Adipose tissue (tissue), 3 donors: ENCODE results near the gene SLC19A1. TPM values are rescaled to one million over a fixed set of nuclear protein-coding genes. Genes with fewer than 3 reads are reported as not detected.
"Not testable (repeated sequence)": the region's sequence is repeated elsewhere in the genome, so short reads cannot be mapped to it uniquely, and the experiment has no call there.

Source experiments
- H3K27ac ChIP-seq: one replicate; pipeline ENCODE4 v1.5.1; 2013; ENCODE audit warnings: low read depth, low read length
- WGBS, 3 donors: extraction: QIAGEN DNeasy Blood & Tissue Kit; methylation state at CpG; one replicate each; pipeline ENCODE4 v1.1.7; 2013; 5-methylcytosine and 5-hydroxymethylcytosine counted together
- polyA plus RNA-seq, 3 donors: library from polyadenylated mRNA; stranded (reverse); fragments of 200-250 nt; gene quantifications; one replicate each; pipeline ENCODE4 v1.2.3, GENCODE V29; 2013
- donor health status: healthy with polysubstance abuse.
- donor health status: Bipolar disorder and iron deficiency.
- donor health status: healthy.

Gene SLC19A1
- polyA plus RNA-seq, 3 donors: 7.0 to 24.2 (median 9.3) TPM

DNA sequence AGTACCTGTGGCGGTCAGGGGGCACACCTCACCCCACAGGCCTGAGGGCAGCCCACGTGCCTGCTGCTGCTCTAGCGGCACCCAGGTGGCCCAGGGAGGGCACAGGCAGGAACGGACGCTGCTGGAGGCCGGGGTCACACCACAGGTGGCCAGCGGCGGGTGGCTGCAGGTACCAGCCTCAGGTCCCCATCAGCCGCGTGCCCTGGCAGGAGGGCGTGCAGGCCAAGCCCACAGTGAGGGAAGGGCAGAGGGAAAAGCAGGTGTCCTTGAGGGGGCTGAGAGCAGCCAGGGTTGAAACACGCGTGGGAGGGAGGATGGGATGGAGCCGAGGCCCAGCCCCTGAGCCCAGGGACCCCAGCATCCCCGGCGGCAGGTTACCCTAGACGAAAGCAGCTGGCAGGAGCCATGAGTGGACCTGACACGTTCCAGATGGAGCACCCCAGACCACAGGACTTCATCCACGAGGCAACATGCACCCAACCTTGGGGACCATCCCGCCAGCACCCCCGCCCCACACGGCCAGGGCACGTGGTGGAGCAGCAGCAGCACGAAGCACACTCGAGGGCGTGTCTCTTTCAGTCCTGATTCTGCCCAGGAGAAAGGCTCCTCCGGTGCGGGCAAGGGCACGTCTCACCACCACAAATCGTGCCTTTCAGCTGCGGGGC lies 3.7 kb downstream of the SLC19A1 start:
- WGBS, 3 donors: 90 to 95% (median 91%) methylated on average over 28 to 31 of the region's 31 CpGs

GRCh38 chr21:45537746-45538291 lies 4.4 kb downstream of the SLC19A1 start:
- no peak overlapping the region for H3K27ac ChIP-seq
- 91 to 93% (median 91%) methylated on average over 27 of the region's 27 CpGs for WGBS, 3 donors

More for the DNA sequence above, 3.7 kb downstream of the SLC19A1 start:
- no peak overlapping the region for H3K27ac ChIP-seq

- H3K27ac ChIP-seq: no peak overlapping the region
- 90 to 95% (median 94%) methylated on average over 33 to 37 of the region's 37 CpGs for WGBS, 3 donors
These were observed 5.0 kb downstream of the SLC19A1 start for GRCh38 chr21:45537111-45537745.

- WGBS, 3 donors: 89 to 90% (median 89%) methylated on average over 31 of the region's 31 CpGs
- H3K27ac ChIP-seq: no peak overlapping the region
These were observed 5.7 kb downstream of the SLC19A1 start for GRCh38 chr21:45536301-45537081.

- WGBS, 3 donors: 52 to 85% (median 54%) methylated on average over 34 of the region's 34 CpGs
- no peak overlapping the region for H3K27ac ChIP-seq
These were observed 6.7 kb downstream of the SLC19A1 start for GRCh38 chr21:45535341-45536081.

DNA sequence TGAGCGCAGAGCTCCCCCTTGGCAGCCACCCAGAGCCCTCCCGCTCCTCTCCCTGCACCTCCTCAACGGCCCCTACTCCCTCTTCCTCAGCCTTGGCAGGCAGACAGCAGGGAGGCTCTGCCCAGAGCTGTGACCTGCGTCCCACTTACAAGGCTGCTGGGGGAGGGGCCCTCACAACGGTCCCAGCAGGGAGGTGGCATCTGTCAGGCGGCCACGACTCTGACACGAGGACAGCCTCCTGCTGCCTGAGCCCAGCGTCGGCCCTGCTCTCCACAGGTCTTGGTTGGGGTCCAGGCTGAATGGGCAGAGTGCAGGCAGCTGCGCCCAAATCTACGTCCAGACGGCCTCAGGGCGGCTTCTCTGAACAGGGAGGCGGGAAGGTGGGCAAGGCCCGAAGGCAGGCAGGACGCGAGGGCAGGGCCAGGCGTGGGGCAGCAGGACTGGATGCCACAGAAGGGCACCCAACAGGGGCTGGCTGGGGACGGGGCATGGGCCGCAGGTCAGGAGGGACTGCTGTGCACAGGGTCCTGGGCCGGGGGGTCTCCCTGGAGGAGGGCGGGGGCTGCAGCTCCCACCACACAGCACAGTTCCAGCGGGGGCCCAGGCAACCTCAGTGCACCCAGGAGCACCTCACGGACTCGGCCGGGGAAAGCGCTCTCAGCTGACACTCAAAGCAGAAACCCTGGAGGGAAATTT lies 7.5 kb downstream of the SLC19A1 start:
- no peak overlapping the region for H3K27ac ChIP-seq
- 61 to 77% (median 68%) methylated on average over 28 of the region's 28 CpGs for WGBS, 3 donors

DNA sequence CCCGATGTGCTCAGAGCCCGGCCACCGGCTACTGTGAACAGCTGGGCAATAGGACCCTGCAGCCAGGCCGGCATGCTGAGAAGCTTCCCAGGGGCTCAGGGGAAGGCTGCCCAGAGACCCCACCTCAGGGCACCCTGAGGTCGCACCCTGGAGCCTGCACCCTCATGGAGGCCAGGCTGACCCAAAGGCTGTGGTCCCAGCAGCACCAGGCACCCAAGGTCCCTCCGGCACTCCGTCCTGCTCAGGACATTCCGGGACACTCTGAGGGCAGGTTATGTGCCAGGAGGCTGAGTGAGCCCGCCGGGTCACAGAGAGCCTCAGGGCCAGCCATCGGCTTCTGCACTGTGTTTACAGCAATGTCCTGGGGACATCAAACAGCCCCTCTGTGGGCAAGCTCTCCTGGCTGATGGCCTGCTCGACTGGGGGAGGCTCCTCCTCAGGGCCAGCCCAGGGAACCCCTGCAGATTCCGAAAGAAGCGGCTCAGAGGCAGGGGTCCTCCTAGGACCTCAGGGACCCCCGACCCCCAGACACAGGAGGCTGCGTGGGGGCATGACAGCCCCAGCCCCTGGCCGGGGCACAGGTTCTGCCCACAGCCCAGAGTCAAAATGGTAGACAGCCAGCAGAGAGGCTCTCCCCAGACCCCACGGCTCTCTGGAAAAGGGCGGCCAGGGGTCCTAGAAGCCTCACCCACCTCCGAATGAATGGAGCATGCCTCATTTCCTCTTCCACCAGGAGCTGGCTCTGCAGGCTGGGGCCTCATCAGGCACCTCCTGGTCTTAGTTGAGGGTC lies 8.2 kb downstream of the SLC19A1 start:
- 66 to 88% (median 67%) methylated on average over 18 to 20 of the region's 20 CpGs for WGBS, 3 donors
- H3K27ac ChIP-seq: no peak overlapping the region

DNA sequence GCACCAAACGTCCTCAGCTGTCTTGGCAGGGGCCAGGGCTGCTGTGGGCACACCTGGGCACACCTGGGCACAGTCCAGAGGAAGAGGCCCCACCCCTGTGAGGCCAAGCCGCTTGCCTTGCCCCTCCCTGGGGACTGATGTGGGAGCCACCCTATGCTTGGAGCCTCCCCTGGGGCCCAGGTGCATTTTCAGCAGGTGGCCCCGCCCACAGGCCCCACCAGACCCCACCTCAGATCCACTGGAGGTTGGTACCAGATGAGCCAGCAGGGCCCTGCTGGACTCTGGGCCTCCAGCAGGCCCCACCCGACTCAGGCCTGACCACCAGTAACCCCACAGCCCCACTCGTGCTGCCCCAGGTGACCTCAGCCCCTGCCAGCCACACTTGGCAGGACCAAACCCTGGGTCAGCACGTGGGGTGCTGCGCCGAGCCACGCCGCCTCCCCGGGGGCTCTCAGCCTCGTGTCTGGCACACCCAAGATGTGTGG lies 8.8 kb downstream of the SLC19A1 start:
- H3K27ac ChIP-seq: no peak overlapping the region
- 65 to 79% (median 73%) methylated on average over 12 of the region's 12 CpGs for WGBS, 3 donors

GRCh38 chr21:45532826-45533360 lies 9.3 kb downstream of the SLC19A1 start:
- H3K27ac ChIP-seq: no peak overlapping the region
- WGBS, 3 donors: 42 to 77% (median 51%) methylated on average over 7 of the region's 7 CpGs

- 97 to 98% (median 97%) methylated on average over 72 to 76 of the region's 76 CpGs for WGBS, 3 donors
- H3K27ac ChIP-seq: no peak overlapping the region
These were observed 10.6 kb downstream of the SLC19A1 start for GRCh38 chr21:45531393-45532215.

DNA sequence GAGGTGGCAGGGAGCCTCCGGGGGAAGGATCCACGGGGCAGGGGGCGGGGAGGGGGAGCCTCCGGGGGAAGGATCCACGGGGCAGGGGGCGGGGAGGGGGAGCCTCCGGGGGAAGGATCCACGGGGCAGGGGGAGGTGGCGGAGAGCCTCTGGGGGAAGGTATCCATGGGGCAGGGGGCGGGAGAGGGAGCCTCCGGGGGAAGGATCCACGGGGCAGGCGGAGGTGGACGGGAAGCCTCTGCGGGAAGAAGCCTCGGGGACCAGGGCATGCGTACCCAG lies 11.2 kb downstream of the SLC19A1 start:
- 94 to 99% (median 96%) methylated on average over 11 to 17 of the region's 17 CpGs for WGBS, 3 donors

DNA sequence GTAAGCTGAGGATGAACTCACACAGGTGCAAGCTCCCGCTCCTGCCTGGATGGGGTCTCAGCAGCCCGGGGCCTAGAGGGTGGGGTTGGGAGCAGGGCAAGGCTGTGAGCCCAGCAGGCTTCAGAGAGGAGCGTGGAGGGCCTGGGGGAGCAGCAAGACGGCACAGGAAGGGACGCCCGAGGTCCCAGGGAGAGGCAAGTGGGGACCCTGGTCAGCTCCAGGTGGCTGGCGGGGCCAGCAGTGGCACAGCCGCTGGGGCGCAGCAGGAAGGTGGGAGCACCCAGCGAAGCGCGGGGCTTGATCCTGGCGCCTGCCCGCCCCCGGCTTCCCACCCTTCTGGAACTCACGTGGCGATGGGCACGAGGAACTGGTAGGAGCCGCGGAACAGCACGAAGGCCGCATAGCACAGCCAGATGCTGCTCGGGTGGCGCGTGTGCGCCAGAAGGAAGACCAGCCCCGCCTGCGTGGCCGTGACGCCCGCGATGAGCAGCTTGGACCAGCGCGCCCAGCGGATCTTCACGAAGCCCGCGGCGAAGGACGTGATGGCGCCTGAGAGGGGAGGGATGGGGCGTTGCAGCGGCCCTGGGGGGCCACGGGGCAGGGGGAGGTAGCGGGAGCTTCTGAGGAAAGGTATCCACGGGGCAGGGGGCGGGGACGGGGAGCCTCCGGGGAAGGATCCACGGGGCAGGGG lies 11.7 kb downstream of the SLC19A1 start:
- no peak overlapping the region for H3K27ac ChIP-seq
- WGBS, 3 donors: 97 to 98% (median 97%) methylated on average over 37 to 50 of the region's 50 CpGs

More for the DNA sequence above, 11.2 kb downstream of the SLC19A1 start:
- not testable (repeated sequence) for H3K27ac ChIP-seq

- no peak overlapping the region for H3K27ac ChIP-seq
- WGBS, 3 donors: 86 to 96% (median 94%) methylated on average over 11 of the region's 11 CpGs
These were observed 12.3 kb downstream of the SLC19A1 start for GRCh38 chr21:45529785-45530422.

GRCh38 chr21:45528981-45529784 lies 13.1 kb downstream of the SLC19A1 start:
- WGBS, 3 donors: 73 to 88% (median 84%) methylated on average over 20 of the region's 20 CpGs
- H3K27ac ChIP-seq: no peak overlapping the region
